Bone marrow (tissue), 2 donors: Measurements from ENCODE around the gene ACTN4.

ENCODE experiments used
- DNase-seq, 2 donors: peaks; one replicate each; lab custom pipeline; 2025; lab: John Stamatoyannopoulos, UW

ACTN4 gene

DNA sequence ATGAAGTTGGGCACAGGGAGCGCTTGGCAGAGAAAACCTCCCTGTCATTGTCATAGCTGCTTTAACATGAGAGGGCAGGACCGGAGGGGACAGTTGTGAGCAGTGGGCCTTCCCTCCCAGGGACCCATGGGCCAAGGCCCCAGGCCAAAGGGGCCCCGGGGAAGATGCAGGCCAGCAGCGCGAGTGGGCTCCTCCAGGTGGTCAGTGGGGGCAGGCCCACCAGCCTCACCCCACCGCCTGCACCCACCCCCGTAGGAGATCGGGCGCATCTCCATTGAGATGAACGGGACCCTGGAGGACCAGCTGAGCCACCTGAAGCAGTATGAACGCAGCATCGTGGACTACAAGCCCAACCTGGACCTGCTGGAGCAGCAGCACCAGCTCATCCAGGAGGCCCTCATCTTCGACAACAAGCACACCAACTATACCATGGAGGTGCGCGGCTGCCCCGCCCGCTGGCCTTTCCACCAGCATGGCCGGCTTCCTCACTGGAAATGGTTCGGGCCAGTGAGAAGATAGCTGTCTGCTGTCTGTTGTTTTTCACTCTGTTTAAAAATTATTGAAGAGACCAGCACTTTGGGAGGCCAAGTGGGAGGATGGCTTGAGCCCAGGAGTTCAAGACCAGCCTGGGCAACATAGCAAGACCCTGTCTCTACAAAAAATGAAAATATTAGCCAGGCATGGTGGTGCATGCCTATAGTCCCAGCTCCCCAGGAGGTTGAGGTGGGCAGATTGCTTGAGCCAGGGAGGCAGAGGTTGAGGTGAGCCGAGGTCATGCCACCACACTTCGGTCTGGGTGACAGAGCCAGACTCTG is 78.2 kb downstream of the ACTN4 start:
- DNase-seq: no peak

DNA sequence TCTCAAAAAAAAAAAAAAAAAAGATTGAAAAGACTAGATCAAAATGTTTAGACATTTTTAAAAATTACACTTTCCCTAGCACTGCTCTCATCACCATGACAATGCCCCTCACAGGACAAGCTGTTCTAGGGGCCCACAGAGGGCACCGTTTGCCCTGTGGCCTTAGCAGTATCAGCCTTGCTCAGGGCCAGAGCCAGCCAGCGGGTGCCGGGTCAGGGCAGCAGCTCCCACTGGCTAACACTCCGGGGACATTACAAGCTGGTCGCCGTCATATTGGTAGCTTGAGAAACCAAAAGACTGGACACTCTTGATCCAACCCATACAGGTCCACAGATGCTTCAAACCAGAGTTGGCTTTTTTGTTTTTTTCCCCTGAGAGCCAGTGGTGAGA is 78.8 kb downstream of the ACTN4 start:
- no peak for DNase-seq

DNA sequence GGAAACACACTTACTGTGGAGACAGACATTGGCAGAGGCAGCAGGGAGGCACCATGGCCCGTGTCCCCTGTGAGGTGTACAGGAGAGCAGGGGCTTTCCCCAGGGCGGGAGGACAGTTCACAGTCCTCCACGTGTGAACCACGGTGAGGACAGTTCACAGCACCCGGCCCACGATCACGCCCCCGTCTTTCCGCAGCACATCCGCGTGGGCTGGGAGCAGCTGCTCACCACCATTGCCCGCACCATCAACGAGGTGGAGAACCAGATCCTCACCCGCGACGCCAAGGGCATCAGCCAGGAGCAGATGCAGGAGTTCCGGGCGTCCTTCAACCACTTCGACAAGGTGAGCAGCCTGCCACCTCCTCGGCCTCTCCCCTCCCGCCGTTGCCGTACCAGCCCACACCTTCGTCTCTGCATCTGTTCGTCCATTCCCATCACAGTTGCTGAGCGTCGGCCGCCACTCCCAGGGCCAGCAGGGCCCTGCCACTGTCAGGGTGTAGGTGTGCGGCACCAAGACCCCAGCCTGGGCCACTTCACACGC is 79.4 kb downstream of the ACTN4 start:
- DNase-seq: no peak

DNA sequence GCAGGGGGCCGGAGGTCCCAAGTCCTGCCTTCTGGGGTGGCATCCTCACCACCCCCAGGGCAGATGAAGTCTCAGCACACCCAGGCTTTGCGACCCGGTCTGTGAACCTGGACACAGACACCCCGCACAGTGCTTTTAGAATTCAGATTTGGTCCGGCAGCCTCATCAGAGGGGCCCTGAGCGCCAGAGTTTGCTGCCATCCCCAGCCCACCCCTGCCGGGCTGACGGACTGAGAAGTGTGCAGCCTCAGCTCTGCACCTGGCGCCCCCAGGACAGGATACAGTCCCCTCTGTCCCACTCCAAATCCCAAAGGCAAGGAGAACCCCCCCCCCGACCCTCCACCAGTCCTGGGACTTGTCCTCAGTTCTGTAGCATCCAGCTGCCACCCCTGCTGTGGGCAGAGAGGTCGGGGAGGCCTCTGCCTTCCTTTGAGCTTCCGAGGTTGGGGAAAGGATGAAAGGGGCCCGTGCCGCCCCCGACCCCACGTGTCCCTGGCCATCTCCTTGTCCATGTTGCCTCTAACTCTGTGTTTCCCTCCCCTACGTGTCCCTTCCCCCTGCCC is 79.9 kb downstream of the ACTN4 start:
- no peak for DNase-seq

DNA sequence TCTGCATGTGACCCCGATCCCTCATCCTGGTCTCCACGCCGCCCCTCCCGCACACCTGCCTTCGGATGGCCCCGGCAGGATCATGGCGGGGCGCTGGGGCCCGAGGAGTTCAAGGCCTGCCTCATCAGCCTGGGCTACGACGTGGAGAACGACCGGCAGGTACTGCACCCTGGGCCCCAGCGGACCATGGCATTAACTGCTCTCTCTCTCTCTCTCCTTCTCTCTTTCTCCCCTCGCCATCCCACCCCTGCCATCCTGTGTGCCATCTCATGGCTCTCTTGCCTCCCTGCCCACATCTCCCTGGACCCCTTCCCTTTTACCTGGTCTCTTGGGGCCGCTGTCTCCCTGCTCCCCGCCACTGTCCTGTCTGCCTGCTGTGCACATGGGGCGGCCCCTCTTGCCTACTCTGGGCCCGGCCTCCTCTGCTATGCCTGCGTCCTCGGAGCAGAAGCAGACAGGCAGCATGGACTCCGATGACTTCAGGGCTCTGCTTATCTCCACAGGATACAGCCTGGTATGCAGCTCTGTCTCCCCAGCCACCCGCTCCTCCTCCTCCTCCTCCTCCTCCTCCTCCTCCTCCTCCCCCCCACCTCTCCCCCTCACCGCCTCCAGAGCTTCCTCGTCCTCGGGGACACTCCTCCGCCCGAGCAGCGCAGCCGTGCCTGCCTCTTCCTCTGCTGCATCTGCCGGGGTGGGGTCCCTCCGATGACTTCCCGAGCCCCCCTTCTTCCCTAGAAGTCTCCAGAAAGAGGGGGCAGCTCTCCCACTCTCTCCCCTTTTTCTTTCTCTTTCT is 80.6 kb downstream of the ACTN4 start:
- no peak for DNase-seq

DNA sequence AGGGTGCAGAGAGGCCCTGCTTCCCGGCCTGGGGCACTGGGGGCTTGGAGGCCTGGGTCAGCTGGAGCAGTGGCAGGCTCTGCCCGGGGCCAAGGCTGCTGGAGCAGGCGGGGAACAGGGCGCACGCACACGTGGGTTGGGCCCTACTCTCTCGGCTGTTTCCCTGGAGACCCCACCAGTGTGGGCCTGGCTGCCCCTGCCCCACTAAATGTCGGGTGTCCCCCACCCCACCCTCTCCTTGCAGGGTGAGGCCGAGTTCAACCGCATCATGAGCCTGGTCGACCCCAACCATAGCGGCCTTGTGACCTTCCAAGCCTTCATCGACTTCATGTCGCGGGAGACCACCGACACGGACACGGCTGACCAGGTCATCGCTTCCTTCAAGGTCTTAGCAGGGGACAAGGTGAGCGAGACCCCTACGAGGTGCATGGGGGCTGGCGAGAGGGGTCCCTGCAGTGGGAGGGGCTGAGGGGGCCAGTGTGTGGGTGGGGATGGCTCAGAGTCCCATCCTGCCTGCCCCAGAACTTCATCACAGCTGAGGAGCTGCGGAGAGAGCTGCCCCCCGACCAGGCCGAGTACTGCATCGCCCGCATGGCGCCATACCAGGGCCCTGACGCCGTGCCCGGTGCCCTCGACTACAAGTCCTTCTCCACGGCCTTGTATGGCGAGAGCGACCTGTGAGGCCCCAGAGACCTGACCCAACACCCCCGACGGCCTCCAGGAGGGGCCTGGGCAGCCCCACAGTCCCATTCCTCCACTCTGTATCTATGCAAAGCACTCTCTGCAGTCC is 81.5 kb downstream of the ACTN4 start:
- DNase-seq: no peak

DNA sequence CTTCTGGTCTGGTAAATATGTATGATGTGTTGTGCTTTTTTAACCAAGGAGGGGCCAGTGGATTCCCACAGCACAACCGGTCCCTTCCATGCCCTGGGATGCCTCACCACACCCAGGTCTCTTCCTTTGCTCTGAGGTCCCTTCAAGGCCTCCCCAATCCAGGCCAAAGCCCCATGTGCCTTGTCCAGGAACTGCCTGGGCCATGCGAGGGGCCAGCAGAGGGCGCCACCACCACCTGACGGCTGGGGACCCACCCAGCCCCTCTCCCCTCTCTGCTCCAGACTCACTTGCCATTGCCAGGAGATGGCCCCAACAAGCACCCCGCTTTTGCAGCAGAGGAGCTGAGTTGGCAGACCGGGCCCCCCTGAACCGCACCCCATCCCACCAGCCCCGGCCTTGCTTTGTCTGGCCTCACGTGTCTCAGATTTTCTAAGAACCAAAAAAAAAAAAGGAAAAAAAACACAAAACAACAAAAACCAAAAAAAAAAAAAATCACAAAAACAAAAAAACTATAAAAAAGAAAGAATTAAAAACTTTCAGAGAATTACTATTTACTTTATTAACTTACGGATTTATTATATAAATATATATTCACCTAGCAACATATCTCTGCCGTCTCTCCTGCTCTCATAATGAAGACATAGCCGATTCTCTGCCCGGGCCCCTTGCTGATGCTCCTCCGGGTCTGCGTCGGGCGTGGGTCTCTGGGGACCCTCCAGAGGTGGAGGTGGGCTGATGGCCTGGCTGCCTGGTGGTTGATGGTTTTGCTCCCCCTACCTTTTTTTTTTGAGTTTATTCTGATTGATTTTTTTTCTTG is 82.4 kb downstream of the ACTN4 start:
- DNase-seq: peak; percentile 21 to 51

DNA sequence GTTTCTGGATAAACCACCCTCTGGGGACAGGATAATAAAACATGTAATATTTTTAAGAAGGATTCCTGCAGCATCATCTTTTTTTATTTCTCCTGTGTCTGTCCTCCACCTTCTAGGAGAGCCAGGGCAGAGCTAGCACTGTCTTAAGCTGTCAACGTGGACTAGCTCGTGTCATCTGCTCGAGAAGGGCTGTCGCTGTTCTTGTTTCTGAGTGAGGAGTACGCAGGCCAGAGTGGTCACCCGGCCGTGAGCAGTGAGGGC is 83.0 kb downstream of the ACTN4 start:
- no peak for DNase-seq

DNA sequence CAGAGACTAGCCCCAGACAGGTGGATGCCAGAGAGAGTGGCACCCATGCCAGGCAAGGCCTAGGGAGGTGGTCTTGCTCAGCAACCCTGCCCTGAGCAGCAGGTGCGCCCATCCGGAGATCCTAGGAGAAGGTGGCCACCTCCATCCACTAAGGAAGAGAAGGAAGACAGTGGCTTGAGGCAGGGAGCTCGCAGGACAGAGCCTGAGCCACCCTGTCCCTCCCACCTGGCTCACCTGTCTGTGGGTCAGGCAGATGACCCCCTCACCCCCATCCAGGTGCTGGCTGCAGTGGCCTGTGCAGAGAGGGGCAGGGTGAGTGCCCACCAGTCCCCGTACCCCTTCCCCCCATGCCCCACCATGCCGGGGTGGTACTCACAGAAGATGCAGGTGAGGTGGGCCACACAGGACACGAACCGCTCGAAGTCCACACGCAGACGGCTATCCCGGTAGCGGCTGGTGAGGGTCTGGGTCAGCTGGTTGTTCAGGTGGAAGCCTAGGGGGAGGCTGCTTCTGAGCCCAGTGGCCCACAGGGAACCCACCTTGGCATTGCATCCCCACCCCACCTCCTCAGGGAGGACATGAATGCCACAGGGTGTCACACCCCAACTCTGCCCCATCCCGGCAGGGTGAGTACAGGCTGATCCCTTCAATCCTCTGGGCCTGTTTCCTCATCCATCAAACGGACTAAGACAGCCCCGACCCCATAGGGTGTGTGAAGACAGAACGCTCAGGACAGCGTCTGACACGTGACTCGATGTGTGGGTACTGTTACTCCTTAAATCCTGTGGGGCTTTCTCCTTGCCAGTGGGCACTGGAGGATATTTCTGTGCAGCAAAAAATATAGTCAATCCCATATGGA is 83.5 kb downstream of the ACTN4 start:
- DNase-seq: no peak

DNA sequence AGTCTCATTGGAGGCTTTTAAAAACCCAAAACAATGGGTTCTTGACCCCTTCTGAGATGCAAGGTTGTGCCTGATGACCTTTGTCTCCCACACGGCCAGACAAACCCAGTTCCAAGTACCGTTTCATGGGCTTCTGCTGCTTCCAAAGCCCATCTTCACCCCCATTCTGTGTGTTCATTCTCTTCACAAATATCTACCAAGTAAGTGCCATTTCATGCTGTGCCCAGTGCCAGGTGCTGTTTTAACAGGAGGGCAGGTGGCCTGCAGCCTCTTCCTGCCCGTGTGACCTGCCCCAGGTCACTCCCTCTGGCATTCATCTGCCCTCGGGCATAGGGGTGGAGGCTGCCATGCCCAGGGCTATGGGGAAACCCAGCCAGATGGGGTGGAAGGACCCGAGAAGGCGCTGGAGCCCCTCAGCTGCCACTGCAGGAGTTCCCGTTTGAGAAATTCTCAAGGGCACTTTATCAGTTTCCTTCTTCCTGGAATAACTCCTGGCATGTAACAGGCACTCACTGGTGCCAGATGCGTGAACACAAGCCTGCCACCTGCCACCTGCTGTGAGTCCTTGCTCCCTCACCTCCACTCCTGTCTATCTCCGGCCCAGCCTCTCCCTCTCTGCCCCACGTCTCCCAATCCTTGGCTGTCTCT is 84.3 kb downstream of the ACTN4 start:
- no peak for DNase-seq

DNA sequence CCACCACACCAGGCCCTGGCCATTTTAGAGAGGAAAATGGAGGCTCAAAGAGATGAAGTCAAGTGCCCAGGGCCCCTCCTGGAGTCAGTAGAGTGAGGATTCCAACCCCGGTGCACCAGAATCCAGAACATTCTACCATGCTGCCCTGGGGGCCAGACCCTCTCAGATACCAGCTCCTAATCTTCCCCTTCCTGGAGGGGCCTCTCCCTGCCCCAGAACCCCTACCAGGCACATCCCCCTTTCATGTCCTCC is 85.7 kb downstream of the ACTN4 start:
- DNase-seq: no peak

DNA sequence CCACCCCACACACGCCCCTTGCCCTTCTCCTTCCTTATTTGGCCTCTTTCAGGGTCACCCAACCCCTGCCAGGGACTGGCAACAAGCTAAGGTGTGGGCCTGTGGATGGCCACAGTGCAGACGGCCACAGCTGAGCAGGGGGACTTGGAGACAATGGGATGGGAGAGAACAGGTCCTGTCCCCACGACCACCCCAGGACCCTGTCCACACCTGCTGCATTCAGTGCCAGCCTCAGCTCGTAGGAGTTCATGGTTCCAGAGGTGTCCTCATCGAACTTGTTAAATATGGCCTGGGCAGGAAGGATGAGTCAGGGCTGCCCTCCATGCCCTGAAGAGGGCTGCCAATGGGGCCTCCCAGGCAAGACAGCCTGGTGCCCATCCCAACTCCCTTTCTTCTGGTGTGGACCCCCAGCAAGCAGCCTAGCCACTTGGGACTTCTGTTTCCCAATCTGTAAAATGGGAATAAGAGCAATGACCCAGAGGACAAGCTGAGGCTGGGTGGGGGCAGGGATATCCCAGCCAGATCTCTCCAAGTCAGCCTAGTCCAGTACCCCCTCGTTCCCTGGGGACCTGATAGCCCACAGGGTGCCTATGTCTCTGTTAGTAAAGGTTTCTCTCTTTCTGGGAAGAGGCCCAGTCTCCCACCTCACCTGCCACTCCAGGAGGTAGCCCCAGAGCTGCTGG is 86.2 kb downstream of the ACTN4 start:
- no peak for DNase-seq

DNA sequence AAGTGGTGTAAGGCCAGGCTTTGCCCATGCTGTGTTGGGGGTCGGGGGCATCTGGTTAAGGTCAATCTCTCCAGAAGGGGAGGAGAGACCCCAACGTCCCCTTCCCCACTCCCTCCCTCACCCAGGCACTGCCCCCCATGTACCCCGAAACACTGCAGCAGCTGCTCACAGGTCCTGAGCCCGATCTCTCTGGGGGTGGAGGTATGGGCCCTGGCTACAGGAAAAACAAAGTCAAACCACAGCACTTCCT is 86.7 kb downstream of the ACTN4 start:
- no peak for DNase-seq

DNA sequence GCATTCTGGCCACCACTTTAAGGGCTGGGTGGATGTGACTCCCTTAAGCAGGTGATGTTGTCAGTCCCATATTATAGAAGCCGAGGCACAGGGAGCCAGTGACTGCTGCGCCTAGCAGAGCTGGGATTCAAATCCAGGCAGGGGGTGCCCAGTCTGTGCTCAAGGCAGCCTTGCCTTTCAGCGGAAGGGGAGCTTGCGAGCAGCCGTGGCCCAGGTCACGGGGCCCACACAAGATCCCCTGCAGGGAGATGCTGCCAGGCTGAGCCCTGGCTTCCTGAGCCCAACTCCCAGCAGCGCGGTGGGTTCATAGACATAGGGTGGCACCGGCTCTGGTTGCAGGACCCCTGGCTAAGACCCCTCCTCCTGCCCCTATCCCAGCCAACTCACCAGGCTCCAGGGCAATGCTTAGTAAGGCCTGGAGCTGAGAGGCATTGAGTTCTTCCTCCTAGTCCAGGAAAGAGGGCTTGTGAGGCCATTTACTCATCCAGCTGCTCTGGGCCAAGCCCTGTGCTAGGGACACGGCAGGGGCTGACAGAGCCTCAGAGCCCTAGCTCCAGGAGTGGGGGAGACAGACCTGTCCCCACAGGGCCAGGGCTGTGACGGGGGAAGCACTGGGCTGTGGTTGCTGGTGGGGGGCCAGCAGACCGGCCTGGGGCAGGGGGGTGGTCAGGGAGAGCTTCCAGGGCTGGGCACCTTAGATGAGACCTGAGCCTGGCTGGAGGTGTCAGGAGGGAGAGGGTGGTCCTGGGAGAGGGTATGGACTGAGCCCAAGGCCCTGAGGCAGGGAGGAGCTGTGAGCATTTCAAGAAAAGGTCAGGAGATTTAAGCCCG is 87.2 kb downstream of the ACTN4 start:
- DNase-seq: peak; percentile 10 to 41

DNA sequence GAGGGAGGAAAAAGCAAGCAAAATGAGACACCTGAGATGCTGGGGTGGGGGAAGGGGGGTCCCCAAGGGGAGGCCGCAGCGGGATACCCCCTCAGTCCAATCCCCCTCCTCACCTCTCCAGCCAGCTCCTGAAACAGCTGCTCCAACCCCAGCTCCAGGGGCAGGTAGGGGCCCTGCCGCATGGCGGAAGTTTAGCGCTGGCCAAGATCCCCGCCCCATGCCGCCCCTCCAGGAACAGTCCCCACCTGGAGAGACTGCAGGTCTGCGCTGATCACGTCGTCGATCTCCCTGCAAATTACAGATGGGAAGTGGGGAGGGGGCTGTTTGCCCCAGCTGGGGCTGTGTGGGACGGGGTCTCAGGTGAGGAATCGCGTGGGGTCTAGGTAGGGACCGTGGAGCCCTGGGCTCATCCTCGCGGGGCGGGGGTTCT is 87.8 kb downstream of the ACTN4 start:
- no peak for DNase-seq

DNA sequence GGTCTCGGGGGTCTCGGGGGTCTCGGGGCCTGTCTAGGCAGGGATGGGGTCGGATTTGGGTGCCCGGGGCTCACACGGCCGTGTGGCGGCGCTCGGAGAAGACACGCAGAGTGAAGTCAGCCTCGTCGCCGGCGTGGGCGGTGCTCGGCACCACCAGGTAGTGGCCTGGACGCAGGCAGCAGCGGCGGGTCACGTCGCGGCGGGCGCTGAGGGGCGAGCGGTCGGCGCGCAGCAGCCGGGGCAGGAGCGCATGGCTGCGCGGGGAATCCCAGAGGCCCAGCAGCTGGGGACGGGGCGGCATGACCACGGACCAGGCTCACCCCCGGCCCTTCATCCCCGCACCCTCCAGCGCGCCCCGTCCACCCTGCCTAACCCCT is 88.6 kb downstream of the ACTN4 start:
- DNase-seq: no peak

DNA sequence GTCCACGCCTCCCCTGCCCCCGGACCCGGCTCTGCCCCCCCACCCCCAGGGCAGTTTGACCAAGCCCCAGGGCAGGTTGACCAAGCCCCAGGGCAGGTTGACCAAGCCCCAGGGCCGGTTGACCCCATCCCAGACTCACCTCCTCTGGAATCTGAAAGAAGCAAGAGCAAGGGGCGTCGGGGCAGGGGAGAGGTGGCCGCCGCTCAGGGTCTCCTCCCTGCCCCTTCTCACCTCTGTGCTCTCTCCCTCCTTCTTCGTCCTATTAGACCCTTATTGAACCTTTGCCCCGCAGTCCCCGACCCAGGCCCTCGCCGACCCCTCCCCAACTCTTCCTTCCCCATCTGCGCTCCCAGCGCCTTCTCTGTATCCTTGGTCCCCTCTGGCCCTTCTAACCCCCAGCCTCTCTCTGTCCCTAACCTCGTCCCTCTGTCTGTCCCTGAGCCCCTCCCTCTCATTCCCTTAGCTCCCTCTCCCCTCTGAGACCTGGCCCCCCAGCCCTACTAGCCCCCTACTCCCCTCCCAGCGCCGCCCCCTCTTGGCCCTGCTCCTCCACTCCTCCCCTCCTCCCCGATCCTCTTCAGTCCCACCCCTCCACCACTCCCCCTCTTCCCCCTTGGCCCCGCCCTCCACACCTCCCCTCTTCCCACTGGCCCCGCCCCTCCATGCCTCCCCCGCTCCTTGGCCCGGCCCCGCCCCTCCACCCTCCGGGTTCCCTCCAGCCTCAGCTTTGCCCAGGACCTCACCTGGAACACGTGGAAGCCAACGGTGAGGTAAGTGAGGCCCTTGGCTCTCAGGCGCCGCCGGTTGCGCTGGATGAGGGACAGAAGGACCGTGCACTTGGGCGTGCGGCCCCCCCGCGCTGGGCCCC is 89.2 kb downstream of the ACTN4 start:
- no peak for DNase-seq

DNA sequence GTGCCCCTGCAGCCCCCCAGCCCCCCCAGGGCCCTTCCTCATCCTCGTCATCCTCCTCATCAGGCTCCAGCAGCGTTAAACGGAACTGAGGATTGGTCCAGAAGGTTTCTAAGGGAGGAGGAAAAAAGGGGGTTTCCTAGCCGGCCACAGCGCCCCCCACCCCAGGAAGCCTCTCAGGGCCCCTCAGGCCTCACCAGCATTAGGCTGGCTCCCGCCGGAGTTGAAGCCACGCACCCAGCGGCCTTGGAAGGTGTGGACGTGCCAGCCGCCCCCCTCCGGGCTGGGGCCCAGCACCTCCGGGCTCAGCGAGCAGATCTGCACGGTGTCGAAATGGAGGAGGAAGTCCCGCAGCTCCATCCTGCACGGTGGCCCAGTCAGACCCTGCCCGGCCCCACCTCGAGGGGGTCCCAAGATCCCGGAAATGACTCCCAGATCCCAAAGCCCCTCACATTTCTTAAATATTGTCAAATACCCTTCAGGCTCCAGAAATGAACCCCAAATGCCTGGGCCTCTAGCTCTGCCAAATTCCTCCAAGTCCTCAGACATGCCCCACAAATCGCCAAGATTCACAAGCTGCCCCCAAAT is 89.9 kb downstream of the ACTN4 start:
- no peak for DNase-seq
